Stimulated activated CD8-positive, alpha-beta memory T cell treated with anti-CD3 and anti-CD28 coated beads, Interleukin-12 subunit alpha, Interleukin-12 subunit beta, amount 100 ng/mL, for 1 hour (primary cell): ENCODE measurements around the gene WDR36.

Source experiments
- DNase-seq: peaks from one replicate; pipeline ENCODE4 v3.0.0-alpha.2; 2020; ENCODE audit warnings: low read depth

WDR36 gene

DNA sequence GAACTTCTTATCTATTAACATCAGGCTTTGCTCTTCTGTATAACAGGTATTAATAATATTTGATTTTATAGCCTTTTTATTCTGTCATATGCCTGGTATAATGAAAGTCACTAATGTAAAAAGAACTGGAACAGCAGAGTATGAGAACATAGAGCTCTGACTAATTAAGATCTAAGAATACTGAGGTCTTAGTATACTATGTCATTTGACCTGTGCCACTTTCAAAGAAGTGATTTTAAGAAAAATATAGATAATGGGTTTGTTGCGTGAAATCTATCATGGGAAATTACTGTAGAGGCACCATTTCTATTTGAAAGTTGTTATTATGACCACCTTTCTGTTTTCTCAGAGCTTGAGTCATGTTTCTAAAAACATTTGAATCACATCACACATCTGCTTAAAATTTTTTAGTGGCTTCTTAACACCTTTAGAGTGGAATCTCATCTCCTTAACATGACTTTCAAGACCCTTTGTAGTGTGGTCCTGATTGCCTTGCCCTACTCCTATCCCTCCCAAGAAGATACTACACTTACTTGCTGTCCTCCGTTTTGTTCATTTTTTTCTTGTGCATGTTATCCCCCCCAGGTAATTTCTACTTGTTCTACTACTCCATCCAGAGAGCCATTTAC, 14.3 kb downstream of the WDR36 start:
- DNase-seq = no peak

- no peak for DNase-seq
These were observed 15.2 kb downstream of the WDR36 start for GRCh38 chr5:111107371-111107770.

- no peak for DNase-seq
These were observed 19.8 kb downstream of the WDR36 start for GRCh38 chr5:111111956-111112355.

GRCh38 chr5:111113678-111114077, 21.5 kb downstream of the WDR36 start:
- no peak for DNase-seq

DNA sequence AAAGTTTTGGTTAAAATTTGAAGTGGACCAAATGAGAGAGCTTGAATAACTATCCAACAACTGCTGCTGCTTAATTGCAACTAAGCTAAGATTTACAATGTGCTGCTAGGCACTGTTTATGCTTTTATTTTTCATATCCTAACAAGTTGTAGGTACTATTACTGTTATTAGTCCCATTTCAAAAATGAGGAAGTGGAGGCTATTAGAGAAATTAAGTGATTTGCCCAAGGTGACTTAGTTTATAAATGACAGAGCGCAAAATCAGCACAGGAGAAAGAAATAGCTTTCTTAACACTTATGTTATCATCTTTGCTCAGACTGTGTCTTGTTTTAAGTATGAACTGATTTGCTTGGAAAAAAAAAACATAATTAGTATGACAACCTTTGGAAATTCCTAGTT, 23.1 kb downstream of the WDR36 start:
- no peak for DNase-seq

DNA sequence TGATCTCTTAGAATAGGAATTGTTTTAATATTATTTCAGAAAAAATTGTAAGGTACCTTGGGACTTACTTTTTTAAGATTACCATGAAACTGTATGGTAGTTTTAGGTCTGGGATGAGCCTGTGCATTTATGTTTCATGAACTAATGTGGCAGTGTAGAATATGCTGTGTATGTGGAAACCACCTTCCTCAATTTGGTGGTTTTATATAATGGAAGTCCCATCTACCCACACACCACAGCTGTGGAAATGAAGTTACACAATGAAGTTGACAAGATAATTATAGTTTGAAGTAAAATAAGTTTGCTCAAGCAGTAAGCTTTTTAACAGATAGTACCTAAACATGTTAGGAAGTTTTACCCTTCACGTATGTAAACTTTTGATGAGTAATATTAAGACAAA, 24.4 kb downstream of the WDR36 start:
- no peak for DNase-seq

GRCh38 chr5:111117136-111117535, 25.0 kb downstream of the WDR36 start:
- no peak for DNase-seq

GRCh38 chr5:111119221-111119620, 27.1 kb downstream of the WDR36 start:
- DNase-seq = no peak

- no peak for DNase-seq
These were observed 27.7 kb downstream of the WDR36 start for GRCh38 chr5:111119856-111120255.

- DNase-seq = no peak
These were observed 28.8 kb downstream of the WDR36 start for GRCh38 chr5:111120911-111121310.

GRCh38 chr5:111121926-111122325, 29.8 kb downstream of the WDR36 start:
- no peak for DNase-seq

- DNase-seq = no peak
These were observed 30.2 kb downstream of the WDR36 start for GRCh38 chr5:111122398-111122797.

GRCh38 chr5:111124793-111125192, 32.6 kb downstream of the WDR36 start:
- DNase-seq = no peak

DNA sequence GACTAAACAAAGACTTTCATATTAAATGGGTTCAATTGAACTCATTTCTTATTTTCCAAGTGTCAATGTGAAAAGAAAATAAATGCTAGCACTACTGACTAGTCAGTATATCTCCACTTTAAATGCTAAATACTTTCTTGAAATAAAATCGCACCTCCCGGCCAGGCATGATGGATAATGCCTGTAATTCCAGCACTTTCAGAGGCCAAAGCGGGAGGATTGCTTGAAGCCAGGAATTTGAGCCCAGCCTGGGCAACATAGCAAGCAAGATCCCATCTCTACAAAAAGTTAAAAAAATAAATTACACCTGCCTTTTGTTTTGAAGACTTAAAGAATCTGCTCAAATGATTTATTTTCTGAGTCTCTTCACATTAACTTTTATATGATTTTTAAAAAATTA, 34.7 kb downstream of the WDR36 start:
- no peak for DNase-seq

GRCh38 chr5:111127453-111128195, 35.5 kb downstream of the WDR36 start:
- DNase-seq = no peak

DNA sequence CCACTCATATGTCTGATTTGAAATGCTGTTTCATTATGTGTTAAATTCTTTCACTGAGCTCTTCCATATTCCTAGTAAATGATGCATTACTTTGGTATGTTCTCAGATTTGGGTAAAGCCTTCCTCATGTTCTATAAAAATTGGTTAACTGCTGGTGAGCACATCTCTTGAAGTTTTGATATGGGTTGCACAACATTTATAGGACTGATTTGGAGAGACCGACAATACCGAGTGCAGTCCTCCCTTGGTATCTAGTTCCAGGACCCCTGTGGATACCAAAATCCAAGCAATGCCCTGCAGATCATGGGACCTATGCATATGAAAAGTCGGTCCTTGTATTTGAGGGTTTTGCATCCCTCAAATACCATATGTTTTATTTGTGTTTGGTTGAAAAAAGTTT, 37.8 kb downstream of the WDR36 start:
- DNase-seq = no peak

- no peak for DNase-seq
These were observed 39.2 kb downstream of the WDR36 start for GRCh38 chr5:111131356-111131755.

DNA sequence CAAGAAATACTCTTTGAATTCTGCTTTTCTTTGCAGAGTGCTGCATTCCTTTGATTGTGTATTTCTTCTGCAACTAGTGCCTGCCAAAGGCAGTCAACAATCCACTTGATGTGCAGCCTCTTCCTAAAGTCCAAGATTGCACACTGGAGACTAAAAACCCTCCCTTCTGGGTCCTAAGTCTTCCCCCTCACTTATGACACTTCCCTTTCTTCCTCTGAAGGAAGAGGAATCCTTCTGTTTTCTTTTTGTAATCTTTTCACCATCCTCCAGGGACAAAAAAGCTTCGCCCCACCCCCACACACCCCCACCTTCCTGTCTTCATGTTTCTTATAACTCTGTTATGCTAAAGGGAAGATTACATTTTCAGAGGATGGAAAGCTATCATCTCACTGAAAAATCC, 39.9 kb downstream of the WDR36 start:
- DNase-seq = no peak

DNA sequence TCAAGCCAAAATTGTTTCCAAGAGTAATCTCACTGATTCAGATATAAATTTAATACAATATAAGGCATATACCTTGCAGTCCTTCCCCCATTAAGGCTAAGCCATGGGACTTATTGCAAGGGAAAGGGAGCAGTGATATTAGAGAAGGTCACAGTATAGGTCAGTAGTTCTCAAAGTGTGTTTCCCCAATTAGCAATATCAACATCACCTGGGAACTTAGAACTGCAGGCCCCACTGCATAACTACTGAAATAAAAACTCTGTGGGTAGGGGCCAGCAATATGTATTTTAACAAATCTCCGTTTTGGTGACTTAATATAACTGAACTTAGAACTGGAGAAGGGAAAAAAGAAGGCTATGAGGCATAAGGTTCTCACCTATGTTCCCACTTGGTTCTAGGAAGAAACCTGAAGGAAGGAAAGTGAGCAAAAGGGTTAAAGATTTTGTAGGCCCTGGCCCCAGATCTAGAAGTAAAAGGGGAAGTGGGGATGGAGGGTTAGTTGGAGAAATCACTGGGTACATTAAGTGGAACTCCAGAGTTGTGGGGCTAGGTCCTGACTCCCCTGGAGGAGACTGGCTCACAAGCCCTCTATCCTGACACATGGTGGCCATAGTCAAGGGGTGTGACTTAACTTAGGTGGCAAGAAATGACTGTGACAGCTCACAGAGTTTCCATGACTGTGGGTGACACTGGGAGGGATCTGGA, 40.7 kb downstream of the WDR36 start:
- no peak for DNase-seq

- DNase-seq = no peak
These were observed 41.2 kb downstream of the WDR36 start for GRCh38 chr5:111133436-111133751.

DNA sequence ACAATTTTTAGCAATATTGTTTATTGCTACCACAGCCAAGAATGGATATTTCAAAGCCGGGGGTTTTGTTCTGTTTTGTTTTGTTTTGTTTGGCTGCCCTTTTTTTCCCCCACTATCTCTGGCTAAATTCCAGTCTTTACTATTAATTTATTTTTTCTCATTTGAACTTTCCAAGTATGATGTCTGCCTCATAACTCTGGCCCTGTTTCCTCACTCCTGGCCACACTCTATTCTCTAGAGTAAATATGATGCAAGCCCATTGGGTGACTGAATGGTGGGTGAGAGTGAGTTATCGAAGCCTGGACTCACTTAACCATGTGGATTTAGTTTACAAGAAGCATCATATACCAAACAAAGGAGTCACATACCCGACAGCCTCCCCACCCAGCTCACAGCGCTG, 41.9 kb downstream of the WDR36 start:
- DNase-seq = no peak

GRCh38 chr5:111134864-111135263, 42.7 kb downstream of the WDR36 start:
- DNase-seq = no peak

DNA sequence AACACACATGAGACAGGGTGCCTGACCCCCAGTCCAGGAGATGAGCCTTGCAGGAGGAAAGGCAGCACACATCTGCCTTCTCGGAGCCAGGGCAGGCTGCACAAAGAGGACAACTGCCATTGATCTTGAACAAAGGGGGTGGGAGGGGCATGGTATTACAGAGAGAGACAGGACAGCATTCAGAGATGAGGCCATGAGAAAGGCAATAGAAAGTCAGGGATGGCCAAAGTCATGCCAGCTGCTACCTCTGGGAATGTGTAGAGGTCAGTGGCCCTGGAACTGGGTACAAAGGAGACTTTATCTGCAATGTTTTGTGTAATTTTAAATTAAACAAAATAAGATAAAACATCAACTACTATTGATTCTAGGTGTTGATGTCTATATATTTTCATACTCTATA, 43.2 kb downstream of the WDR36 start:
- no peak for DNase-seq

- no peak for DNase-seq
These were observed 43.8 kb downstream of the WDR36 start for GRCh38 chr5:111135946-111136345.
